Endometrial microvascular endothelial cells (primary cell): ENCODE data around the gene STK11. TPM values are rescaled to one million over a fixed set of nuclear protein-coding genes. Genes with fewer than 3 reads are reported as not detected.
"Not testable (repeated sequence)": the region's sequence is repeated elsewhere in the genome, so short reads cannot be mapped to it uniquely, and the experiment has no call there.

ENCODE experiments used
- in situ Hi-C: cut with HindIII; loops from 2 replicates; pipeline ENCODE4 v1.10.0; 2017; ENCODE audit warnings: low sequenced_read_pairs, low pct_unique_long_range_greater_than_20kb; ENCODE audit errors: inconsistent ontology term
- total RNA-seq: library from RNA; depleted of rRNA; stranded (reverse); fragments of >200 nt; gene quantifications from one replicate; pipeline ENCODE4 v1.2.3, GENCODE V29; 2015; ENCODE audit errors: inconsistent ontology term

STK11 gene
- total RNA-seq, 1 donor from 2014 or later = 67.1 TPM

DNA sequence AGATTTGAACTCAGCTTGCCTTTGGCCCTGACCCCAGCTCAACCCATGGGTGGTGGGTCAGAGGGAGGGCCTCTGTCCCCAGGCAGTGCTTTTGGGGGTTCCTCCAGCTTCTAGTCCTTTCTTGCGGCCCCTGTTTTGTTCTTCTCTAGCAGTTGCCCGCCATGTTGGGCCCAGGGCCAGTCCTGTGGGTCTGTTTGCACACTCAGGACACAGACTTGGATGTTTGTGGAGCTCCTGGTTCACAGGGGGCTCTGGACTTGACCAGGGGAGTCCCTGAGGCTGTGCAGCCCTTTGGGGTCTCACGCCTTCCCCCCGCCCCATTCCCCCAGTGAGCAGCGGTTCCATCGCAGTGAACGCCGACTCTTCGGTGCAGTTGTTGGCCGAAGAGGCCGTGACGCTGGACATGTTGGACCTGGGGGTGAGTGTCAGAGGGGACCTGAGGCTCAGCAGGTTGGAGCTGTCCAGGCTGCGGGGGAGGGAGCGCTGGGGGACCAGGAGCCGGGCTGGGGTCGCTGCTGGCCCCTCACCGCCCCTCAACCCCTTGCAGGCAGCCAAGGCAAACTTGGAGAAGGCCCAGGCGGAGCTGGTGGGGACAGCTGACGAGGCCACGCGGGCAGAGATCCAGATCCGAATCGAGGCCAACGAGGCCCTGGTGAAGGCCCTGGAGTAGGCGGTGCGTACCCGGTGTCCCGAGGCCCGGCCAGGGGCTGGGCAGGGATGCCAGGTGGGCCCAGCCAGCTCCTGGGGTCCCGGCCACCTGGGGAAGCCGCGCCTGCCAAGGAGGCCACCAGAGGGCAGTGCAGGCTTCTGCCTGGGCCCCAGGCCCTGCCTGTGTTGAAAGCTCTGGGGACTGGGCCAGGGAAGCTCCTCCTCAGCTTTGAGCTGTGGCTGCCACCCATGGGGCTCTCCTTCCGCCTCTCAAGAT lies 38.5 kb downstream of the STK11 start:
- in situ Hi-C loops = no loop called here

DNA sequence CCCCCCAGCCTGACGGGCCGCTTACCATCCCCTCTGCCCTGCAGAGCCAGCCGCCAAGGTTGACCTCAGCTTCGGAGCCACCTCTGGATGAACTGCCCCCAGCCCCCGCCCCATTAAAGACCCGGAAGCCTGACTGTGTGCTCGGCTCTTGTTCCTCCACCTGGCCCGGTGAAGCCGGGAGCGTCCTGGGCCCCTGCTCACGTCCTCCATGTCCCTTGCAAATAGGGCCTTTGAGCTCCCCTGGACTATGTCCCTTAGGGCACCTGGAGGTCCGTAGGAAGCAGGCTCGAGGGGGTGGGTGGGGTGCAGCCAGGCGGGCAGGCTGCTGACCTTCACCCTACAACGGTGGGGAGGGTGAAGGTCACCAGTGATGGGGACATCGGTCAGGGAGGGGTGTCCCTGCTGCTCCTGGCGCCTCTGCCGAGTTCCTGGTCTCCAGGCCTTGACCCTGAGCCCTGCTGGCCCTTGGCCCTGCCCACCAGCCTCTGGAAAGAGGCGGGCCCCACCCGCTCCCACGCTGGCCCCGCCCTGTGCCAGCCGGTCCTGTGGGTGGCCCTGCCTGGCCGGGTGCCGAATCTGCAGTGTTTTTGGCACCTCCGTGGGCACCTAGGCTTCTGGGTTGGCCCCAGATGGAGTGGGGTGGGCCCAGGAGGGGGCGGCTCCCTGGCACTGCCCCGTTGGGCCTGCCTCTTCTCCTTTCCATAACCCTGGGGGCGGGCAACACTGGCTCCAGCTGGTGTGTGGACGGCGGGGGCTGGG lies 39.3 kb downstream of the STK11 start:
- in situ Hi-C loops = no loop called here

DNA sequence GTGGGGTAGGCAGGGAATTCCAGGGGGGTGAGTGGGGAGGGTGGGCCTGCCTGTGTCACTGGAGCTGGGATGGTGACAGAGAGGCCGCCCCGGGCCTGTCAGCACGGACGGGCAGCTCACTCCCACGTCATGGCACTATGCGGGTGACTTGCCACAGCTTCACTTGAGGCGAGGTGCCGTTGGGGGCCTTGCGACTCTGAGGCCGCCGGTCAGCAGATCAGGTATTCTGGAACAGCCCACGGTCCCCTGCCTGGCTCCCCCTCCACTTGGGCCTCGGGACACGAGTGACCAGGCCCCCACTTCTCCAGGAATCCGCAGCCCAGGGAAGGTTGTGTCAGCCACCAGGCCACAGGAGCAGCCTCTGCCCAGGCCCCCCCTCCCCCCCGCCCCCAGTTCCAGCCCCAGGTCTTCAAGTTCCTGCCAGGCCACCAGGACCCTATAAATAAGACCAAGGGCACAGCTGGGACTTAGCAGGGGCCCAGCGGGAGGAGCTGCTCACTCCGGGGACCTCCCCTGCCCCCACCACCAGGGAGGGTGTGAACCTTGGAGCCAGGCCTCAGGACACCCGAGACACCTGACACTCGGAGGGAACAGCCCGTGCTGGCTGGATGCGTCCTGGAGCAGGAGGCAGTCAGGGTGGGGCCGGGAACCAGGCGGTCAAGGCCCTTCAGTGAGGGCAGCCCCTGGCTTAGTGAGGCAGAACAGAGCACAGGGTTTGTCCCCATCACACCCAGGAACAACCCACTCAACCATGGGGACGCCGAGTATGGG lies 40.1 kb downstream of the STK11 start:
- in situ Hi-C loops = no loop called here

DNA sequence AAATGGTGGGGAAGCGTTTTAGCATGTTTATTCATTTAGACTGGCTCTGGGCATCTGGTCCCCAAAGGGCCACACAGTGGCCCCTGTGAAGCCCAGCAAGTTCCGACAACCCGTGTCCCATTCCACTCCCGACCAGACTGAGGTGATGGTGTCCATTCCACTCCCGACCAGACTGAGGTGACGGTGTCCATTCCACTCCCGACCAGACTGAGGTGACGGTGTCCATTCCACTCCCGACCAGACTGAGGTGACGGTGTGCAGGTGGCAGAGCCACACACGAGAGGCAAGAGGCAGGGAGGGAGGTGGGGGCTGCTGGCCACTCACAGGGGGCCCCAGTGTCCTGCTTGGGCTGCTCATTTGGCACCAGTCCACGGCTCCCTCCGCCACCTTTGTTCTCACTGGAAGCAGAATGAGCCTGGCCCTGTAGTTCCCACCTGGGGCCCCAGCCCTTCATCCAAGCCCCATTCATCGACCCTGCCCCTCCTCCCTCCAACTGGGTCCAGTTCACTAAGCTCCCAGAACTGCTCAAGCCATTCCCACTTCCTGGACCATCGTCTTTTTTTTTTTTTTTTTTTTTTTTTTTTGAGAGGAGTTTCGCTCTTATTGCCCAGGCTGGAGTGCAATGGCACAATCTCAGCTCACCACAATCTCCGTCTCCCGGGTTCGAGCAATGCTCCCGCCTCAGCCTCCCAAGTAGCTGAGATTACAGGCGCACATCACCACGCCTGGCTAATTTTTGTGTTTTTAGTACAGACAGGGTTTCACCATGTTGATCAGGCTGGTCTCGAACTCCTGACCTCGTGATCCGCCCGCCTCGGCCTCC lies 40.9 kb downstream of the STK11 start:
- in situ Hi-C loops = not testable (repeated sequence)

DNA sequence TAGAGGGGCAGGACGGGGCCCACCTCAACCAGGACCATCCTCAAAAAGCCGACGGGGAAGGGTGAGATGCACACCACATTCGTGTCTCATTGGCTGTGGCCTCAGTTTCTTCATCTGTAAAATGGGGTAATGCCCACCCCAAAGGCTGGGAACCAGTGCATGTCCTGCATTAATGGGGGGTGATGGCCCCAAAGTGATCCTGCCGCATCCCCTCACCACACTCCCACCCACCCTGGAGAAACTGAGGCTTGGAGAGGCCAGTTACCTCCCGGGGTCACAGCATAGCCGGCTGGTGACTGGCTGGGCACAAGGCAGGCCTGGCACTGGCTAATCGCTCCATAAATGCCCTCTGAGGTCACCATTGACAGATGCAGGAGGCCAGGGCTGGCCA lies 42.2 kb downstream of the STK11 start:
- in situ Hi-C loops = no loop called here

DNA sequence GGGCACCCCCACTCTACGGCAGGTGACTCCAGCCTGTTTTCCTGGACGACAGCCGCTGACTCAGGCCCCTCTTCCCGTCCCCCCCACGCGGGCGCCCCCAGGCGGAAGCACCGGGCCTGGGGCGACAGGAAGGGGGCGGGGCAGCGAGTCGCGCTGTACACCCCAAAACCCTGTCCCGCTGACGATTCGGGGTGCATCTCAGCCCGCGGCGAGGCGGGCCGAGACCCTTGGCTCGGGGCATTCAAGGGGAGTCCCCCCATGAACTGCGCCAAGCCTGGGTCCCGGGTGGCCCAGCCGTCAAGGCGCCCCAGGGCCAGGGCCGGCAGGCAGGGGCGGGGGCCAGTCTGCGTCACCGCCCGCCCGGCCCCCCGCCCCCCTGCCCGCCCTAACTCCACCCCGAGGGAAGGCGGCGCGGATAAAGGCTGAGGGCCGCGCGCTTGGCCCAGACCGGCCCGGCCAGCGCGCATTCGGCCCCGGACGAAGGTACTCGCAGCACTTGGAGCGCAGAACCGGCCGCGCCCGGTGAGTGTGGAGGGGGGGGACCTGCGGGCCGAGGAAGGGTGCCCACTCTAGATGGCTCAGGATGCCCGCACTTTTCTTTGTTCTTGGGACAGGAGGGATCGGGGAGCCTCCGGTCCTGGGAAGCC lies 42.7 kb downstream of the STK11 start, which contains the start of gene MIDN:
MIDN (plus strand) TSS at position 445 of the 647 bp plus-strand sequence. CDS start 1,714 bp downstream, outside the sequence.
- in situ Hi-C loops = no loop called here

DNA sequence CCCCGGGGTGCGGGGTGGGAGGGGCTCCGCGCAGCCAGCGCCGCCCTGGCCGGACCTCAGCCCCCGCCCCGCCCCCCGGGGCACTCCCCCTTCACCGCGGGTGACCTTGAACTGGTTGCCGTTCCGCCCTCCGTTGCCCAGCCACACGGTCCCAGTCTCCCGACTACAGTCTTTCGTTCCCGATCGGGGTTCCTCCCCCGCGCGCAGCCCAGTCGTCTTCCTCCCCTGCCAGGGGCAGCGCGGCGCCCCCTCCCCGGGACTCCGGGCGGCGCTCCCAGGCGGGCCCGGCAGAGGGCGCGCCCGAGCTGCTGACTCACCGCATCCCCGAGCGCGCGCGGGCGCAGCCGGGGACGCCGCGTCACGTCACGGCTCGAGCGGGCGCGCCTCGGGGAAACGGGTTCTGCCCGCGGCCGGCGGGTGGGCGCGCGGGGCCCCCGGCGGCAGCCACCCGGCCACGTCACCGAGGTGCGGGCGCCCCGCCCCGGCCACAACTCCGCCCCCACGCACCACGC lies 43.3 kb downstream of the STK11 start:
- in situ Hi-C loops = no loop called here

DNA sequence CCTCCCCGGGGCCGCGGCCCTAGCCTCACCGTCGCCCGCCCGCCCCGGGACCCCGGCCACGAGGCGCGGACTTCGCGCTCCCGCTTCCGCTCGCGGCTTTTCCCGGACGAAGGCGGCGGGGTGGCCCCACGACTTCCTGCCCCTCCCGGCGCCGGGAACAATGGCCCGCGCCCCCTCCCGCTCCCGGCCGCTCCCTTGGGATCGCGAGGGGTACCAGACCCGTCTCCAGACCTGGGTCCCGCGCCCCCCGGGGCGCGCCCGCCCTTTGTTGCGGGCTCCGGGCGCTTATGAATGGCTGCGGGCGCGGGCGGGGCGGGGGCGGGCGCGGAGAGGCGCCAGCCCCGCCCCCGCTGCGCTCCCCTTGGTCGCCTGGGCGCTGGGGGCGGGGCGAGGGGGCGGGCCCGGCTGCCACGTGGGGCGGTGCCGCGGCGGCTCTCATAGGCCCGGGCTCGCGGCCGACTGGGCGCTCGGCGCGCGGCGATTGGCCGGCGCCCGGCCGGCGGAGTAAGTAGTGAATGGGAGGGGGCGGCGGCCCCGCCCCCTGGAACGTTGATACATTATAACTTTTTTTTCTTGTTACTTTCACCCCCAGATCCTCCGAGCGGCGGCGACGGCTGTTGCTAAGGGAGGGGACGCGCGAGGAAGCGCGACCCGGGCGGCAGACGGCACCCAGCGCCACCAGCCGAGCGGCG lies 43.9 kb downstream of the STK11 start:
- in situ Hi-C loops = no loop called here

DNA sequence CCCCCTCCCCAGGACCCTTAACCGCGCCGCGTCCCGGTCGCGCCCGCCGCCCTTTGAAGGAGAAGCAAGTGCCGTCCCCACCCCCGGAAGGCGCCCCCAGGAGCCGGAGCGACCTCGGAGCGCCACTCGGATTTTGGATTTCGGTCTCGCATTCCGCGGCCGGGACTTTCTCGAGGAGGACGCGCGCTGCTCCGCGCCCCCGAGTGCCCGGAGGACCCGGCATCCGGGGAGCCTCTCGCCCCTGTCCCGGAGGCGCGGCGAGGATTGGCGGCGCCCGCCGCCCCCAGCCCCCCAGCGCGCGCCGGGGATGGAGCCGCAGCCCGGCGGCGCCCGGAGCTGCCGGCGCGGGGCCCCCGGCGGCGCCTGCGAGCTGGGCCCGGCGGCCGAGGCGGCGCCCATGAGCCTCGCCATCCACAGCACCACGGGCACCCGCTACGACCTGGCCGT lies 44.4 kb downstream of the STK11 start:
- in situ Hi-C loops = no loop called here

DNA sequence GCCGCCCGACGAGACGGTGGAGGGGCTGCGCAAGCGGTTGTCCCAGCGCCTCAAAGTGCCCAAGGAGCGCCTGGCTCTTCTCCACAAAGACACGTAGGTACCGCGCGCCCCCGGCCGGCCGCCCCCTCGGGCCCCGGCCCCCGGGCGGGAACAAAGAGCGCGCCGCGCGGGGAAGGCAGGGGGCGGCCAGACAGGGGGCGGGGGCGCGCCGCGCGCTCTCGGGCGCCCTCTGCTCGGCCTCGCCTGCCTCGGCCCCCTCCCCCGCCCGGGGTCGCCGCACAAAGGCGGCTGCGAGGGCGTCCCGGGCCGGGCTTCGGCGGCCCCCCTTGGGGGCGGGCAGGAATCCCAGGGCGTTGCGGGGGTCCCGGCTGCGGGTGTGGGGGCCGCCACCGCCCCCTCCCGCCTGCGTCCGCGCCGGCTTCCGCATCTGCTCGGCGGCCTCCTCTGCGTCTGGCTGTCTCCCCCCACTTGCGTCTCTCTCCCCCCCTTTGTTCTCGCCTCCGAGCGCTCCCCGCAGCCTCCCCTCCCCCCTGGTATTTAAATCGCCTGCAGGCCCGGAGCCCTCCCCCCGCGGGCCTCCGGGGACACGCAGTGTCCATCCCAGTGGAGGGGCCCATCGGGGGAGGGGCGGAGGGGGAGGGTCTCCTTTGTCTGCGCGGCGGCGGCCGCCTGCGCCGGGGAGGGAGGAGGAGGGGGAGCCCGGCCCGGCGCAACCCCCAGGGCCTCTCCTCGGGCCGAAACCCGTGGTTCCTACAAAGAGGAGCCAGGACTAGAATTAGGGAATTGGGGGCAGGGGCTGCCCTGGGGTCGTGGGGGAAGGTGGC lies 45.1 kb downstream of the STK11 start:
- in situ Hi-C loops = no loop called here

DNA sequence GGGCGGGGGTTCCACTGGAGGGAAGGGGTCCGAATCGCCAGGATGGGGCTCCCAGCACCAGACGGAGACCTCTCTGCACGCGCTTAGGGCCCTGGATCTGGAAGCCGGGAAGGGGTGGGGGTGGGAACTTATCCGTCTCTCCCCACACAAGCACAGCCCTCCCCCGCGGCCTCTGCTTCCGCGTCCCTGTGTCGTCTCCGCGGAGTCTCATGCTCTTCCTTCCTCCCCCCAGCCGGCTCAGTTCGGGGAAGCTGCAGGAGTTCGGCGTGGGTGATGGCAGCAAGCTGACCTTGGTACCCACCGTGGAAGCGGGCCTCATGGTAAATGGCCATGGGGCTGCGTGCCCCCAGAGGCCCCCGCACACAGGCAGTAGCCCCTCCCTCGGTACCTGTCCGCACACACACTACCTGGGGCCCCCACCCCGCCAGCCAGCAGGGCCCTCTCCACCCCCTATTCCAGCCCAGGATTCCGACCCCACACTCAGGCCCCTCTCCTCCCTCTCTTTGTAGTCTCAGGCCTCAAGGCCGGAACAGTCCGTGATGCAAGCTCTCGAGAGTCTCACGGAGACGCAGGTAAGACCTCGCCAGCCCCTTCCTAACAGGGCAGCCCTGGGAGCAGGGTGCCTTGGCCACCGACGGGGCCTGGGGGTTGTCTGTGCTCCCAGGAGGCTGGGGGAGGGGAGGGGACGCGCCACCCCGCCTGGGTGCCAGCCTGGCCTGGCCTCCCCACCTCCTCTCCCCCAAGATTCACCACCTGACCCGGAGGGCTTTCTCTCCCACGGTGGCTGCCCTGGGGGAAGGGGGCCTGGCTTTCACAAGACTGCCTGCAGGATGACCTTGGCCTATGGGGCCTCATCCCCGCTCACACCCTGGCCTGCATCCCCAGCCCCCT lies 46.0 kb downstream of the STK11 start:
- in situ Hi-C loops = no loop called here

DNA sequence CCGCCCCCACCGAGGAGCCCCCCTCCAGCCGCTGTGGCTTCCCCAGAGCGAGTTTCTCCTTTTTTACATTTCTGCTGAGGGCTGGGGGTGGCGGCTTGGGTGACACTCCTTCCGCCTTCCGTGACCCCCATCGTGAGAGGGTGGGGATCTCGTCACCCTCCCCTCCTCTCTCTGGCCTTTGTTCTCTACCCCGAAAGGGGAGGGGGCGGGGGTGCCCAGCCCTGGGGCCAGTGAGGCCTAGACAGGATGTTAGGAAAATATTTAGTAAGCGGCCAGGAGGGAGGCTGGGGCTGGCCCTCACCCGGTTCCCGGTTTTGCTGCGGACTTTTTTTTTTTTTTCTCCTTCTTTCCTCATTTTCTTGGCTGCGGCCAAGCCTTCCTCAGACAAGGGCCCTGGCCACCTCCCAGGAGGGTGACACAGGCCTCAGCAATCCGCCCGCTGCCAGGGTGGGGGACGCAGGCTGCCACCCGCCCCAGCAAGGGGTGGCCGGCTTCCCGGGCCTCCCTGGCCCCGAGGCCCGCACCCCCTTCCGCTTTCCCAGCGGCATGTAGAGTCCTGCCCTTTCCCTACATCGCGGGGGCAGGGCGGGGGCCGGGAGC lies 46.7 kb downstream of the STK11 start:
- in situ Hi-C loops = no loop called here

DNA sequence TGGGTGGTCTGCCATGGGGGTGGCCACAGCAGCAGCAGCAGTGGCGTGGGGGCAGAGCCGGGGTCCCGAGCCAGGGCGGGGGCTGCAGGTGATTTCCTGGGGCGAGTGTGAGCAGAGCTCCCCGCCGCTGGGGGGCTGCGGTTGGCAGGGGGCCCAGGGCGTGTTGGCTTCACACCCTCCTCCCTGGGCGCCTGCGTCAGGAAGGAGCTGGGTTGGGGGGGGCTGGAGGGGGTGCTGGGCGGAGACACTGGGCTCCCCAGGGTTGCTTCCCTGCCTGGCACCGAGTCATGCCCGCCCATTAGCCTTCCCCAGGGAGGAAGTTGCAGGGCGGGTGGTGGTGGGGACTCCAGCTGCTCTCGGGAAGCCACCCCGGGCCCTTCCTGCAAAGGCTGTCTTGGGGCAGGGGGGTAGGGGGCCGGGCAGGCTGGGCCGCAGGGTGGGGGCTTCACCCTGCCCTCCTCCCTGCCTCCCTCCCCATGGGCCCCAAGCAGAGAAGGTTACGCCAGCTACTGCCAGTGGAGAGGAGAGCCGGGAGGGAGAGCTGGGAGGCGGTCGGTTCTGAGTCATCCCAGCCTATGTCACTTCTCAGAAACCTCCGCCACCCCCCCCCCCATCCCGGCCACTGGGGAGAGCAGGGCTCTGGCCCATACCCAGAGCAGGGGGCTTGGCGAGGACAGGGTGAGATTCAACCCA lies 47.4 kb downstream of the STK11 start:
- in situ Hi-C loops = no loop called here

DNA sequence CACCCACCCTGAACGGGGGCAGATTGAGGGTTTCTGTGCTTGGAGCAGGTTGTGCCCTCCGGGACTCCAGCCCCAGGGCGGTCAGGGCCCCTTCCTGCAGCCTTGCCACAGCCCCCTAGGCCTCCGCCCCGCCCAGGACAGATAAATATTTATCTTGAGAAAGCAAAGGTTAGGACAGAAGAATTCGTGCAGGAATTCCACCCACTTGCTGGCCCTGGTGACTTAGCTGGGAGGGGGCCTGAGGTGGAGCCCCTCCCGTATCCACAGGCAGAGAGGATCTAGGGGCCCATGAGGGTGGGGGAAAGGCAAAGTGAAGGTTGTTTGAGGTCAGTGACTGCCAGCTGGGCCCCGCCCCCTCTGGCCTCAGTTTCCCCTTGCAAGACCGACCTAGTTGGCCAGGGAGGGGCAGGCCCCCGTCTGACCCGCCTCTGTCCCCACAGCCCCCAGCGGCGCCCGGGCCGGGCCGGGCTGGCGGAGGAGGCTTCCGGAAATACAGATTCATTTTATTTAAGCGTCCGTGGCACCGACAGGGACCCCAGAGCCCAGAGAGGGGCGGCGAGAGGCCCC lies 48.0 kb downstream of the STK11 start:
- in situ Hi-C loops = no loop called here
